NCI-H1048 (cell line): ENCODE measurements around the gene SGSM2.

ENCODE experiments used
- DNase-seq: peaks from one replicate; lab custom pipeline; 2025; lab: John Stamatoyannopoulos, UW

Gene SGSM2

DNA sequence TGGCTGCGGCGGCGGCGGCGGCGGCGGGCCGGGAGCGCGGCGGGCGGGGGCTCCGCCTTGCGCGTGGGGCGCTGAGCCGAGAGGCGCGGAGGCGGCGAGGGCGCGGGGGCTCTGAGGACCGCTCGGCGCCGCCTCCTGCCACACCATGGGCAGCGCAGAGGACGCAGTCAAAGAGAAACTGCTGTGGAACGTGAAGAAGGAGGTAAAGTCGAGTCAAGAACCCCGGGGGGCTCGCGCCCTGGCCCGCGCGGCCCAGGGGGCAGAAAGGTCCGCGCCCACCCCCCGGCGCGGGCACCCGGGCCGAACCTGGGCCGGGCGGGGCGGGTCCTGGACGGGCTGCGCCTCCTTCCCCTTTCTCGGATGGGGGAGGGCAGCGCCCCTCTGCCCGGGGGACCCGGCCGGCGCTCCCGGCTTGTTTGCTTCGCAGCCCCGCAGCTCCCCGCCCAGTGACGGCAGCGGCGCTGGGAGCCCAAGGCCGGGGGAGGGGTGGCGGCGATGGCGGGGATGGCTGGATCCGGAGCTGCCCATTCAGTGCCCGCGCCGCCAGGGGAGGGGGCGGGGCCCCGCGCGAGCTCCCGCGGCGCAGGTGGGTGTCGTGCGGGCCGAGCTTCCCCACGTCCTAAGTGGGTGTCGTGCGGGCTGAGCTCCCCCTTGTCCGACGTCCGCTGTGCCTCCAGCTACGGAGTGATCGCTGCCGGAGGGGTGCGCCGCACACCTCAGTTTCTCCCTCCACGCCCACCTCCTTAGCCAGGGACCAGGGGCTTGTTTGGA lies 428 bp downstream of the SGSM2 start:
- no peak for DNase-seq

DNA sequence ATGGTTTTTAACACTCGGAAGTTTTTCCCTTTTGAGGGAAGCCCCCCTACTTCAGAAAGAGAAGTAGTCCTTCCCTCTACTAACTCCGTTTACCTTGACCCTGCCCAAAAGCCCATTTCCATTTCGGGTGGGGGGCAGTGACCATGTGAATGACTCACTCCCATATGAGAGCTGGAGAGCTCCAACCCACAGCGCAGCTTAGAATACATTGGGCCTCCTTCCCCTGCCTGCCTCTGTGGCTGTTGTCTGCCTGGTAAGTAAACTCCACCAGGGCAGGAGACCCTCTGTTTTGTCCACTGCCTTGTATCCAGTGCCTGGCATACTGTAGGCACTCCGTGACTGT lies 985 bp downstream of the SGSM2 start:
- DNase-seq: no peak

DNA sequence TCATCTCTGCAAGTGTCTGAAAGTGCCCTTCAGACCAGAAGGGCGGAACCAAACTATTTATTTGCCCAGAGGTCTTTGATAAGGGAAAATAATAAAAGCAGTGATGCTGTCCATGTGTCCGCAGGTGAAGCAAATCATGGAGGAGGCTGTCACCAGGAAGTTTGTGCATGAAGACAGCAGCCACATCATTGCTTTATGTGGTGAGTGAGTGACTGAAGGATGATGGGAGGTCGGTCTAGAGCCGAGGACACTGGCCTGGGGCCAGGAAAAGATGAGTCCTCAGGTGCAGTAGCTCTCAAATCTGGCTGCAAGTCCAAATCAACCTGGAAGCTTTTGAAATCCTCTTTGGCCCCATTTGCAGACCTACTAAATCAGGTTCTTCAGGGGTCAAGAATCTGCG lies 6.1 kb downstream of the SGSM2 start:
- no peak for DNase-seq

DNA sequence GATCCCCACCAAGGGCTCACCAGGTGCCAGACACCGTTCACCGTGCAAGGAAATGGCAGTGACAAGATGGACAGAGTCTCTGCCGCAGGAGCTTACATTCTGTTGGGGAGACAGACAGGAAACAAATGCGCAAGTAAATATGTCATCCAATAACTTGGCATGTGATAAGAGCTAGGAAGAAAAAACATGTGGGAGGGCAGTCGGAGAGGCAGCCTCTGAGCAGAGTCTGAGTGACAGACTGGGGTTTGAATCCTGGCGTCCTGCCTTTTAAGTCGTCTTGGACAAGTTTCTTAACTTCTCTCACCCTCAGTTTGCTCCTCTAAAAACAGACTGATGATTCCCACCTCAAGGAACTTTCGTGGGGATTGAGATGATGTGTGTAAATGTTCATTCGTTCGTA lies 7.2 kb downstream of the SGSM2 start:
- no peak for DNase-seq

DNA sequence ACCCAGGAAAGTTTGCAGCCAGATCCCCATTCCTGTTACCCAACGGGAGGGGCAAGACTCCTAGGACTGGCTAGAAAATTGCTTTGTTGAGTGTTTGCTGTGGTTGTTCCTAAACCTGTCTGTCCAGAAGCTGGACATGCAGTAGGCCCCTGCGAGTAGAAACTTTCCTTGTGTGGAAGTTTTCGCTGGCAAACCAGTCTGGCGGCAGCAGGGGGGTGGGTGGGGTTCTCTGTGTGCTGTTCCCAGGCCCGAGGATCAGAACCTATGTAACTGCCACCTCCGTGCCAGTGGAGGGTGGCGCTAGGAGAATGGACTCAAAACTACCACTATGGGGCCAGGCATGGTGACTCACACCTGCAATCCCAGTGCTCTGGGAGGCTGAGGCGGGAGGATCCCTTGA lies 9.2 kb downstream of the SGSM2 start:
- no peak for DNase-seq

DNA sequence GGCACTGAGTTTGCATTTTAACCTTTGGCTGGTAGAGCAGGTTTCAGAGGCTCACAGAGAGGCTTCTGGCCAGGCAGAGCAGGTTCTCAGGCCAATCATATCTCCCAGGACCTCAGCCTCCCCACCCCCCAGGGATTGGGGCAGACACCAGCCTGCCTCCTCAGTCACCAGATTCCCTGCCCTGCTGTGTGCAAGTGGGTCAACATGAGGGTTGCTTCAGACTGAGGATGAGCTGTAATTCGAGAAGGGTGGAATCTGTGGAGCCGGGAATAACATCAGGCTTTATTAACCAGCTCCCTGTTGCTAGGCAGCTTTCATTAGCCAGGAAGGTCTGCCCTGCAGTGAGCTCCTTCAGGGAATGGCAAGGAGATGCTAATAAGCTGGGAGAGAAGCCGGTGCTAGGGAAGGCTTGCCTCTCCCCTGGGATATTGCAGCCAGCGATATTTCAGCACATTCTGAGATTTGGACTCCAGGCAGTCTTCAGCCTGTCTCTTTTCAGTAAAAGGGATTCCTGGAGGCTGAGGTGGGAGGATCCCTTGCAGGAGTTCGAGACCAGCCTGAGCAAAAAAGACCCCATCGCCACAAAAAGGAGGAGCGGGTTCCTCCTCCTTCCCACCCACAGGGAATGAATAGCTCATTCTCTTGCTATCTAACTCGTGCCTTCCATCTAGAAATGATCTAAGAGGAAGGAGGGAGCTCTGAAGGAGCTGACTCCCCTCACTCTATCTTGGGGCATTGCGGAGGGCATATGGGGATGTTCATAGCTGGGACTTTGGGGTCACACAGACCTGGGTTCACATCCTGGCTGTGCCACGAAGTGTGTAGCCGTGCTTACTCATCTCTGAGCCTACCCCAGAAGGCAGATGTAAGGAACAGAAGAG lies 10.7 kb downstream of the SGSM2 start:
- DNase-seq: no peak

DNA sequence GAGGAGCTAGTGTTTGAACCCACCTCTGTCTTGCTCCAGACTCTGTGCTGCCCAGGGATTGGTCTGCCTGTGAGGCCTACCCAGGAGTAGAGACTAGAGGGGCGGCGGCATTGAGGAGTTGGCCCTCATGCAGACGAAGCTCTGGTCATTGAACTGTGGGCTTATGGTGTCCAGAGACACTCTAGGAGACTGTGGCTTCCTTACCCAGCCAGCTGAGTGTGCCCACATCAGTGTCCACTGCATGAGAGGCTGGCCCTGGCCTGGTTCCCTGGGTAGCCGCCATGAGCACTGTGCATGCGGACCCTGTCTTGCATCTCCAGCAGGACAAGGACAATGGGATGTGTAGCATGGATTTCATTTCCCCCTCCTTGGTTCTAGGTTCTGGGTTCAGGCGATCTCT lies 14.0 kb downstream of the SGSM2 start:
- no peak for DNase-seq

DNA sequence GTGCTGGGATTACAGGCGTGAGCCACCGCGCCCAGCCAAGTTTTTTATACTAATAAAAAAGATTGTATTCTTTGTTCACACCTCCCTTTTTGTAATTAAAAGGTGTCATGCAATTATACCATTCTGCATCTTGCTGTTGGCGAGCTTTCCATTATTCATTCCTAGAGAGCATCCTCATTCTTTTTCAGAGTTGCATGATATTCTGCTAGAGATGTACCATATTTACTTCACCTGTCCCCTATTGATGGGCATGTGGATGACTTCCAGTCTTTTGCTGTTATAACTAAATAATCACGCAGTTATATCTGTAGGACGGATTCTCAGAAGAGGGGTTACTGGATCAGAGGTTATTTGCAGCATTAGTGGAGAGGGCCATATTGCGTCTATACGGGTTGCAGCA lies 17.0 kb downstream of the SGSM2 start:
- no peak for DNase-seq

DNA sequence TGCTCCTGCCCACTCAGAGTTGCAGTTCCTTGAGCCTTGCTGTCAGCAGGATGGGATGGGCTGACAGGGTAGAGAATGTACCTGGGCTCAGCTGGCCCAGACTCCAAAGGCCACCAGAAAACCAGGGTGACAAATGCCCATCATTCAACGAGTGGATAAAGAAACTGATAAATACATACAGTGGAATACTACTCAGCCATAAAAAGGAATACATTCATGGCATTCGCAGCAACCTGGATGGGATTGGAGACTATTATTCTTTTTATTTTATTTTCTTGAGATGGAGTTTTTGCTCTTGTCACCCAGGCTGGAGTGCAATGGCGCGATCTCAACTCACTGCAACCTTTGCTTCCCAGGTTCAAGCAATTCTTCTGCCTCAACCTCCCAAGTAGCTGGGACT lies 19.9 kb downstream of the SGSM2 start:
- DNase-seq: no peak

DNA sequence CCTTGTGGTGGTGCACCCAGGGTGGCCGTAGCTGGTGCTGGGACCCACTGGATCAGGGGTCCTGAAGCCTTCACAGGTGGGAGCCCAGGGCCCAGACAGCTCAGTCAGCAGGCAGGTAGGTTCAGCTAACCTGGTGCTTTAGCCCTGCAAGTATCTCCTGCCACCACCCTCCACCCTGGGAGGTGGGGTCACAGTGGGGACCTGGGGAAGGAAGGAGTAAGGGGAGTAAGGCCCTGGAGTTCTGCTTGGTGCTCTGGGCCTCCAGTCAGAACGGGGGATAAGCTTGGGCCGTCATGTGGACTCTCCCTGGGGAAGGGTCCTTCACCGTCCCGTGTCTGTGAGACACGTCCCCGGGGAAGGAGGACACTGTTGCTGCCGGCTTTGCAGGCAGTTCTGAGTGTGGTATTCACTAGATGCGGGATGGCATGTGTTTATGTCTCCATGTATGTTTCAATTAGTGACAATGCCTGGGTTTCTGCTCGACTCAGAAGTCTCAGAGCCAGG lies 20.7 kb downstream of the SGSM2 start:
- no peak for DNase-seq

DNA sequence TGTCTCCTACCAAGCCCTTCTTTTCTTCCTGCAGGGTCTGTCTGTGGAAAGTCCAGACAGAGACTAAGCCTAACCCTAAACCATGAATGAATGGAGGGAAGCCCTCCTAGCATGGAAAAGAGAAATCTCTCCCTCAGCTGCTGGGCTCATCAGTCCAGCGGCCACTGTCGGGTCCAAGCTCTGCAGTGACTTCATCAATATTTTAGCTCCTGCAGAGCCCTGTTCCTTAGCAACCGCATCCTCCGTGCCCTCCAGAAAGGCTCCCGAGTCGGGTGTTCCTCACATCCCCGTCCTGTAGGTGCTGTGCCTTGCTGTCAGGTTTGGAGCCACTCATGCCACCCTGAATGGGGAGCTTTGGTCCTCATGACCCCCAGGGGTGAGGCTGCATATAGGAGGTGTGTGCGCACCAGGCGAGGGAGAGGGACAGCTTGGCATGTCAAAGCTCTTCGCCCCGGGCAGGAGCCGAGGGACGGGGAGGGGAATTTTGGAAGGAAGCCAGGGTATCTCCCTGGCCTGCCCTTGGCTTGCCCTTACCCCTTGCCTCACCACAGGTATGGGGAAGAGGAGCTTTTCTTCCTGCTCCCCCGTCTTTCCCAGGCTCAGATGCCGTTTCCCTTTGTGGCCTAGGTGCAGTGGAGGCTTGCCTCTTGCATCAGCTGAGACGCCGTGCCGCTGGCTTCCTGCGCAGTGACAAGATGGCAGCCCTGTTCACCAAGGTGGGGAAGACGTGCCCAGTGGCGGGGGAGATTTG lies 23.9 kb downstream of the SGSM2 start:
- no peak for DNase-seq

DNA sequence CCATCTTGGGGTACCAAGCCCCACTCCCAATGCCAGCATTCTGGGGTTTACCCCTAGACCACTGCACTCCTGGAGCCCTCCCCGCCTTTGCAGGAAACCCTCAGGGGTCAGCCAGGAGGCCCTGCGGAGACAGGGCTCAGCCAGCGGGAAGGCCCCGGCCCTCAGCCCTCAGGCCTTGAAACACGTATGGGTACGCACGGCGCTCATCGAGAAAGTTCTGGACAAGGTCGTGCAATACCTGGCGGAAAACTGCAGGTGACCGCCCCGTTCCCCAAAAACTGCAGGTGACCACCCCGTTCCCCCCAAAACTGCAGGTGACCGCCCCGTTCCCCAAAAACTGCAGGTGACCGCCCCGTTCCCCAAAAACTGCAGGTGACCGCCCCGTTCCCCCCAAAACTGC lies 24.7 kb downstream of the SGSM2 start:
- no peak for DNase-seq

DNA sequence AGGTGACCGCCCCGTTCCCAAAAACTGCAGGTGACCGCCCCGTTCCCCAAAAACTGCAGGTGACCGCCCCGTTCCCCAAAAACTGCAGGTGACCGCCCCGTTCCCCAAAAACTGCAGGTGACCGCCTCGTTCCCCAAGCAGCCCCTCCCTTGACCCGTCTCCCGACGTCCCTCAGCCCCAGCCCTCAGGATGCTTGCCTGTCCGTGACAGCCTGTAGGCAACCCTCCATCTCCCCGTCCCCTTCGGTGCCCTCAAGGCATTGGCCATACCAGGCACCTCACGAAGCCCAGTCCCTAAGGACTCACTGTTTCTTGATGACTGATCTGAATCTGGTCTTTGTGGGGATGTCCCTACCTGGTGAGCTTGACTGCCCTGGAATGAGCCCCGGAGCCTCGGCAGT lies 25.1 kb downstream of the SGSM2 start:
- DNase-seq: no peak

DNA sequence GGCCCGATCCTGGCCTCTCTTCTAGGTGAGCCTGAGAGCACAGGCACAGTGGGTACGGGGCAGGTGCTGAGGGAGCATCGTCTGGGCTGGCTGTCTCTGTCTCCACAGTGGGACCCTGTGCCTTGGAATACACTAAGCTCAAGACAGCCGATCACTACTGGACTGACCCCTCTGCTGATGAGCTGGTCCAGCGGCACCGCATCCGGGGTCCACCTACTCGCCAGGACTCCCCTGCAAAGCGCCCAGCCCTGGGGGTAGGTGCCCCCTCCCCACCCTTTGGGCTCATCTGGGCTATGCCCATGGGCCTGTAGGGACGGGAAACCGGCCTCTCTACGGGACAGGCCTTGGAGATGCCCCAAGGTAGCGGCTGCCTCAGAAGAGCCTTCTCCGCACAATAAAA lies 25.6 kb downstream of the SGSM2 start:
- no peak for DNase-seq

DNA sequence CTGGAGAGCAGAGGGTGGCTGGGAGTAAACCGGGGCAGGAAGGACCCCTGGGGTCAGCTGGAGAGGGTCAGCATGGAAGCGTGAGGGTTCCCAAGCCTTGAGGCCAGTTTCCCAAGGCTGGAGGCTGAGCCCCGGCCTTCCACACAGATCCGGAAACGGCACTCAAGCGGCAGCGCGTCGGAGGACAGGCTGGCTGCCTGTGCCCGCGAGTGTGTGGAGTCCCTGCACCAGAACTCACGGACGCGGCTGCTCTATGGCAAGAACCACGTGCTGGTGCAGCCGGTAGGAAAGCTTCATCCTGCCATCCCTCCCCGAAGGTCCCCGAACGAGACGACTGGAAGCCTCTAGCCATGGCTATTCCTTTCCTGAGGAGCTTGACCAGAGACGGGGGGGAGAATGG lies 26.0 kb downstream of the SGSM2 start:
- DNase-seq: no peak

DNA sequence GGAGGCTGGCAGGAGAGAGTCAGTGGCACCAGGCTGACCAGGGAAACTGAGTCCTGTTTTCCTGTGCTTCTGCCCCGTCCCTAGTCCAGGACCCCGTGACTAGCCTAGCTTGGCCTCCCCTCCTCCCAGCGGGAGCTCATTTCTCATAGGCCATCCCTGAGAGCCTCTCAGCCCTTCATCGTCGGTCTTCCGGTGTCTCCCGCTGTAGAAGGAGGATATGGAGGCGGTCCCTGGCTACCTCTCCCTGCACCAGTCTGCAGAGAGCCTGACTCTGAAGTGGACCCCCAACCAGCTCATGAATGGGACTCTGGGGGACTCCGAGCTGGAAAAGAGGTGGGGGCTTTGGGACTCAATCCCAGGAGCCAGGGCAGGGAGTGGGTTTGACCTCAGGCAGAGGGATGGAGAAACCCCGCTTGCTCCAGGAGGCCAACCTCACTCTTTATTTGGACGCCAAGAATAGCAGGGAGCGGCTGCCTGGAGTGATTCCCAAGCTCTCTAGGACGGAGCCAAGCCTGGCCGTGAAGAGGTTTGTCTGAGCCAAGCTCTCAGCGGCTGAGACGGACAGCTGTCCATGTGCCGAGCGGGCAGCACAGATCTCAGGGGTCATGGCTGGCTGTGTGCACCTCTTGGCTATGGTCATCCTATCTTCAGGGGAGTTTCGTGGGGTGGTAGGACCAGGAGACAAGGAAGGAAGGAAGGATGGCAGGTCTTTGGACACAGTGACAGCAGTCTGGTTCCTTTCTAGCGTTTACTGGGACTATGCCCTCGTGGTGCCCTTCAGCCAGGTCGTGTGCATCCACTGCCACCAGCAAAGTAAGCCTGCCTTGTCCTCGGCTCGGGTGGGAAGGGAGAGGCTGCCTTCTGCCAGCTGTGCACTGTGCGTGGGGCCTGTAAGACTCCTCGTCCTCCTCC lies 26.8 kb downstream of the SGSM2 start:
- DNase-seq: no peak

DNA sequence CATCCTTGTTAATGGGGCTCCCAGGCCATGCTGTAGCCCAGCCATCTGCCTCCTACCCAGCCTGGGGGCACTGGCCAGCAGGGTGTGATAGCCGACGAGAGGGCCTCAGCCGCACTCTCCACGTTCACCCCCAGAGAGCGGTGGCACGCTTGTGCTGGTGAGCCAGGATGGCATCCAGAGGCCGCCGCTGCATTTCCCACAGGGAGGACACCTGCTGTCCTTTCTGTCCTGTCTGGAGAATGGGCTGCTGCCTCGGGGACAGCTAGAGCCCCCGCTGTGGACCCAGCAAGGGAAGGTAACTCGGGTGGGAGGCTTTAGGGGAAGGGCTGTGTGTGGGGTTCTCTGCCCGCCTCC lies 27.4 kb downstream of the SGSM2 start:
- no peak for DNase-seq

DNA sequence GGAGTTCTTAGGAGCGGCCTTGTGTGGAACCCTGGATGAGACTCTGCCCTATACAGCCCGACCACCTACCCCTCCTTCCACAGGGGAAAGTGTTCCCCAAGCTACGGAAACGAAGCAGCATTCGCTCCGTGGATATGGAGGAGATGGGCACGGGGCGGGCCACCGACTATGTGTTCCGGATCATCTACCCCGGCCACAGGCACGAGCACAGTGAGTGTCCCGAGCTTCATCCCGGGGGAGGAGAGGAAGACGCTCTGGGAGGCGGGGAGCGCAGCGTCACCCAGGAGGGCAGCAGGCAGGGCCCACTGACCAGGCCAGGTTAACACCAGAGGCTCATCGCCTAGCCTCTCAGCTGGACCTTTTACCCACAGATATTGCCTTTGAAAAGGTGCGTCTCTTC lies 27.8 kb downstream of the SGSM2 start:
- no peak for DNase-seq

DNA sequence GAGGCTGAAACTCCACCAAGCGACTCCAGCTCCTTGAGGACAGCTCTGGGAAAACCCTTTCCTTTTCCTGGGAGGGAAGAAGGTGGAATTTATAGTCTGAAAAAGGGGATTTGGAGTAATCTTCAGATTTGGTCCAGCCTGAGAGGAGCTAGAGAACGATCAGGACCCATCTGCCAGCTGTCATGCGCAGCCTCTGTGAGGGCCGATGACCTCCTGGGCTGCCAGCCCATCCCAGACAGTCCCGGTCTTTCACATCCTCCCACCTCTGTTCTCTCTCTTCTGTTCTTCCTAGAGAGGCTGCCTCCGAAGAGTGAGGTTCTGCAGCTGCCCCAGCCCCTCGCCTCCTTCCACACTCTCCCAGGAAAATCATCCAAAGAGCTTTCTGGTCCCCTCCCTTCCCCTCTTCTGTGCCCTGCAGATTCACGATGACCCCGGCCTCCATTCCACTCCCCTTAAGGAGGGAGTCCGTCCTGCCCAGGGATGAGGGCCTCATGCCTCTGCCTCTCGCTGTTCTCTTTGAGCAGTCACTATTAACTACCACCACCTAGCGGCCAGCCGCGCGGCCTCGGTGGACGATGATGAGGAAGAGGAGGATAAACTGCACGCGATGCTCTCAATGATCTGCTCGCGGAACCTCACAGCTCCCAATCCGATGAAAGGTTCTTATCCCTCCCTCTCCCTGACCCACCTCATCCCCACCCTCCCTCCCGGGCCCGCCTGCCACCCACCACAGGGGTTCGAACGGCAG lies 29.6 kb downstream of the SGSM2 start:
- DNase-seq: no peak

DNA sequence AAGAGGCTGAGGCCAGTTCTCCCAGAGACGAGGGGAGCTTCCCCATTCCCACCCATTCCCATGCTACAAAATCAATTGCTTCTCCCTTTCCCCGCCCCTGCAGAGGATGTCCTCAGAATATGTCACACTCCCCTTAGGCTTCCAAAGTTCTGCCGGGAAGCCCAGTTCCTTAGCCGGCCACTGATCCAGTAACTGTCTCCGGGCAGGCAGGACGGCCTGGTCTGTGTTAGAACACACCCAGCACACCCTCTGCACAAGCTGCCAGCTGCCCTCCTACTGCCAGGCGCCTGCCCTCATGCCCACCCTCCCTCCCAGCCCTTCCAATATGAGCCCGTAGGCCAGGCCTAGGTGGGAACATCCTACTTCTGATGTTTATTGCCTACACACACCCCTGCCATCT lies 31.1 kb downstream of the SGSM2 start:
- DNase-seq: no peak

DNA sequence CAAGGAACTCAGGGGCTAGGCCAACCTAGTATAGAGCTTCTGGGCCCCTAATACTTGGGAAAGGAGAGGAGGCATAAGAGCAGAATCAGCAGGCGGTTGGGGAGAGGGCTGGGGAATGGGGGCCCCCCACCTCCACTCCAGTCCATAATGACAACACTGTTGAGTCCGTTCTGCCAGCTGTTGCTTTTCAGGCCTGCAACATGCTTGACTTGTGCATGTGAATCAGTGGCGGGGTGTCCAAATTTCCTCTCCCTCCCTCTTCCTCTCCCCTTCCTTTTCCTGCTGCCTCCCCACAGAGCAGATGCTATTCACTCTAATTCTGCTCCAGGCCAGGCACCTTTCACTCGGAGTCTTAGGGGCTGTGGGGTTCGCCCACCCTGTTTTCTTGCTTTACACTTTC lies 31.7 kb downstream of the SGSM2 start:
- no peak for DNase-seq
